Body of pancreas (tissue), 4 donors: ENCODE data around the gene POLD1. TPM values are rescaled to one million over a fixed set of nuclear protein-coding genes. Genes with fewer than 3 reads are reported as not detected.

Experiments used
- ATAC-seq: fragments of 150-250 bp; one replicate; pipeline ENCODE4 v1.9.1; 2016
- DNase-seq, 4 donors: peaks; one replicate each; pipeline ENCODE4 v3.0.0-alpha.2; 2019
- H3K27ac ChIP-seq, 4 donors: fragments of 200-600 bp; sonication (generic); 1 replicate in 3 of 4; 2 replicates in 1 of 4; pipeline versions ENCODE4 v1.5.1 to v1.6.1; 2016 to 2019; ENCODE audit warnings: mild to moderate bottlenecking in 1 of 4, mixed read lengths in 1 of 4, moderate library complexity in 1 of 4
- H3K27me3 ChIP-seq, 2 donors: fragments of 200-600 bp; sonication (generic); one replicate each; pipeline ENCODE4 v1.6.0; 2016; ENCODE audit warnings: mild to moderate bottlenecking in 1 of 2
- H3K36me3 ChIP-seq, 2 donors: fragments of 200-600 bp; sonication (generic); replicated peaks in 1 of 2; 2 replicates each; pipeline ENCODE4 v1.5.1; 2016; ENCODE audit warnings: low read depth in 2 of 2; ENCODE audit not compliant: insufficient read depth in 1 of 2
- H3K4me1 ChIP-seq: fragments of 200-600 bp; sonication (generic); one replicate; pipeline ENCODE4 v1.6.0; 2016
- H3K4me3 ChIP-seq, 2 donors: fragments of 200-600 bp; sonication (generic); 1 replicate in 1 of 2; 2 replicates in 1 of 2; pipeline ENCODE4 v1.5.1; 2016 to 2019
- H3K9me3 ChIP-seq, 3 donors: fragments of 200-600 bp; sonication (generic); 1 replicate in 2 of 3; 2 replicates in 1 of 3; pipeline ENCODE4 v1.5.1; 2016
- CTCF ChIP-seq, 7 experiments: fragments of 450-650 bp in 4 of 7; fragments of 200-600 bp in 3 of 7; sonication (generic) in 3 of 7; IDR thresholded peaks; one replicate each; pipeline ENCODE4 v1.5.1; 2016 to 2019; ENCODE audit warnings: antibody characterized with exemption in 7 of 7
- POLR2A ChIP-seq, 3 donors: fragments of 450-650 bp; IDR thresholded peaks; one replicate each; pipeline ENCODE4 v1.6.1; 2016; ENCODE audit warnings: antibody characterized with exemption in 3 of 3, mild to moderate bottlenecking in 2 of 3
- WGBS, 2 donors: methylation state at CpG; one replicate each; pipeline ENCODE4 v1.1.5; 2017; 5-methylcytosine and 5-hydroxymethylcytosine counted together
- intact Hi-C: fragments of 100-400 bp; cut with DNase I; formaldehyde crosslinking; loops from one replicate; pipeline ENCODE4 v1.15.1; 2023
- total RNA-seq, 2 donors: library from RNA; depleted of rRNA; stranded (reverse); fragments of >200 nt; gene quantifications; one replicate each; pipeline ENCODE4 v1.1.0, GENCODE V29; 2016

Gene POLD1
- total RNA-seq, 2 donors from 2014 or later, result 13.2 to 13.8 TPM

- 8 to 9% methylated on average over 7 to 38 of the region's 38 CpGs for WGBS, 2 donors
- no peak overlapping the region for H3K4me3 ChIP-seq
- peaks cover 27% of the 10 kb centered on the region for H3K4me1 ChIP-seq
- TF ChIP-seq CTCF (IDR thresholded peaks at IDR 0.05) (no peak), POLR2A (IDR thresholded peaks at IDR 0.05) (peak in 1 of 3 donors; percentile 56)
- intact Hi-C loops, result no loop called here
- H3K27ac ChIP-seq, result peak overlapping the region in 2 of 4 donors; percentile 8 to 10
- ATAC-seq (peak; percentile 34), DNase-seq (peak; percentile 69 to 90 (median 82))
- no peaks in the 10 kb centered on the region for H3K9me3 ChIP-seq
- no peaks in the 10 kb centered on the region for H3K36me3 ChIP-seq
- peaks cover 0 to 6% of the 10 kb centered on the region in 2 donors for H3K27me3 ChIP-seq
These were observed 43.9 kb downstream of the POLD1 start for GRCh38 chr19:50427997-50428425.

- TF ChIP-seq POLR2A (IDR thresholded peaks at IDR 0.05), result no peak
- no peak for TF ChIP-seq CTCF (IDR thresholded peaks at IDR 0.05)
- Histone ChIP-seq H3K27ac (no peak overlapping the region), H3K27me3 (peaks cover 0 to 6% of the 10 kb centered on the region in 2 donors), H3K36me3 (no peaks in the 10 kb centered on the region), H3K4me1 (peaks cover 27% of the 10 kb centered on the region), H3K9me3 (no peaks in the 10 kb centered on the region), H3K4me3 (no peak overlapping the region)
- no peak for DNase-seq
- WGBS, 2 donors, result 65 to 75% methylated on average over 7 of the region's 7 CpGs
- no peak for ATAC-seq
- intact Hi-C loops, result no loop called here
These were observed 44.8 kb downstream of the POLD1 start for GRCh38 chr19:50428772-50429463.

- no peaks in the 10 kb centered on the region for H3K9me3 ChIP-seq
- intact Hi-C loops, result no loop called here
- peak overlapping the region in 2 of 4 donors; percentile 20 to 81 for H3K27ac ChIP-seq
- 23 to 41% methylated on average over 13 of the region's 13 CpGs for WGBS, 2 donors
- TF ChIP-seq CTCF (IDR thresholded peaks at IDR 0.05), result no peak
- no peak for TF ChIP-seq POLR2A (IDR thresholded peaks at IDR 0.05)
- H3K4me1 ChIP-seq, result peaks cover 27% of the 10 kb centered on the region
- ATAC-seq (no peak), DNase-seq (no peak)
- no peak overlapping the region for H3K4me3 ChIP-seq
- H3K36me3 ChIP-seq, result no peaks in the 10 kb centered on the region
- peaks cover 0 to 6% of the 10 kb centered on the region in 2 donors for H3K27me3 ChIP-seq
These were observed 46.8 kb downstream of the POLD1 start for GRCh38 chr19:50430888-50431342.

- ATAC-seq (peak; percentile 93), DNase-seq (peak; percentile 85 to 87 (median 86))
- 3% methylated on average over 21 to 49 of the region's 54 CpGs for WGBS, 2 donors
- Histone ChIP-seq H3K27ac (peak overlapping the region in 3 of 4 donors; percentile 20 to 81 (median 62)), H3K9me3 (no peaks in the 10 kb centered on the region), H3K27me3 (peaks cover 0 to 6% of the 10 kb centered on the region in 2 donors), H3K36me3 (no peaks in the 10 kb centered on the region), H3K4me3 (peak overlapping the region; percentile 15 to 57), H3K4me1 (peaks cover 27% of the 10 kb centered on the region)
- intact Hi-C loops, result no loop called here
- TF ChIP-seq POLR2A (IDR thresholded peaks at IDR 0.05), result peak in 1 of 3 donors; percentile 74
- TF ChIP-seq CTCF (IDR thresholded peaks at IDR 0.05), result no peak
These were observed 47.4 kb downstream of the POLD1 start for GRCh38 chr19:50431343-50432220.
